GM21381 (cell line): ENCODE data around the gene KIAA0232.
"Not testable (repeated sequence)": the region's sequence is repeated elsewhere in the genome, so short reads cannot be mapped to it uniquely, and the experiment has no call there.

Source experiments
- ATAC-seq: cut with Tn5 transposase; IDR thresholded peaks from one replicate; pipeline ENCODE4 v1.9.1; 2021; ENCODE audit warnings: mild to moderate bottlenecking, moderate library complexity; ENCODE audit not compliant: unreplicated experiment

The KIAA0232 gene

DNA sequence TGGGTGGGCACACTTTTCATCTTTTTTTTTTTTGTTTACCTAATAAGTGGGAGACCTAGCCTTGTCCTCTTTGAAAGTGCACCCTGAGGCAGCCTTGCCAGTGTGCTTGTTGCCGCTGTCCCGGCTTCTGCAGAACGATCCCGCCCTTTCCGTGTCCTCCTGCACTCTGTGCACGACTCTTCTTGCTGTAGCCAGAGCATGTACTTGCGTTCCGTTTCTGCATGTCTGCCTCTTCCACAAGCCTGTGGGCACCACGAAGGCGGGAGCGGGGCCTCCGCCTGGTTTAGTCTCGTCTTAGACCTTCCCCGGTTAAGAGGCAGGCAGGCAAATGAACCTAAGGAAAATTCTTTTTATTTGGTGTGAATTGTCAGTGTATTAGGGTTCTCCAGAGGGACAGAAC is 94.5 kb downstream of the KIAA0232 start:
- ATAC-seq = no peak

- no peak for ATAC-seq
These were observed 96.0 kb downstream of the KIAA0232 start for GRCh38 chr4:6878451-6879059.

GRCh38 chr4:6880691-6881090 is 98.2 kb downstream of the KIAA0232 start:
- ATAC-seq = no peak

DNA sequence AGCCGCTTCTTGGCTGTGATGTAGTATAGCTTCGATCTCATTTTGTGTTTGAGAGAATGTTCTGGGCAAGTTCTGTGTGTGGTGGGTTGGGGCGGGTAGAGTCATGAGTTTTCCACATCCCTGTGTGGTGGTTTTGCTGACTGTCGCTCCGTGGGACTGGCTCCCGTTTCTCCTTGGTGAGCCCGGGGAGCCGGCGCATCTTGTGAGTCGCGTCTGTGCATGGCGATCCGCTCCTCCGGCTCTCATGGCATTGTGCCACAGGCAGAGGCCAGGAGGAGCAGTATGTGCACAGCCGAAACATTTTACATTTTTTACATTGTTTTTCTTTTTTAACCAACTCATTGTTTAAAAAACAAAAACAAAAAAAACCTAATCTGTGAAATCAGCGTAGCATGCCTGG is 99.4 kb downstream of the KIAA0232 start:
- ATAC-seq = no peak

DNA sequence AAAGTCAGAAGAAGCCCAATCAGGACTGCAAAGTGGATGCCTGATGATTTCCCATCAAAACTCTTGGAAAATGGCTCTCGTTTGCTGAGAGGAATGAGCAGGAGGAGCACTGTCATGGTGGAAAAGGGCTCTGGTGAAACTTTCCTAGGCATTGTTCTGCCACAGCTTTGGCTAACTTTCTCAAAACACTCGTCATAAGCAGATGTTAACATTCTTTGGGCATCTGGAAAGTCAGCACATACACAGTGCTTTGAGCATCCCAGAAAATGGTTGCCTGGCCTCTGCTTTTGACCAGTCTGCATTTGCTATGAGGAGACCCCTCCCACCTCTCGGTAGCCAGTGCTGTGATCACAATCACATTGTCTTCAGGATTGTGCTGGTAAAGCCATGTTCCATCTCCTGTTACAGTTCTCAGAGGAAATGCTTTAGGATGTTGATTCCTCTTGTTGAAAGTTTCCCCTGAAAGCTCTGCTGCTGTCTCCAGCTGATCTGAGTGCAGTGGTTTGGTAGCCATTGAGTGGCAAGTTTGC is 101.9 kb downstream of the KIAA0232 start:
- ATAC-seq = no peak

DNA sequence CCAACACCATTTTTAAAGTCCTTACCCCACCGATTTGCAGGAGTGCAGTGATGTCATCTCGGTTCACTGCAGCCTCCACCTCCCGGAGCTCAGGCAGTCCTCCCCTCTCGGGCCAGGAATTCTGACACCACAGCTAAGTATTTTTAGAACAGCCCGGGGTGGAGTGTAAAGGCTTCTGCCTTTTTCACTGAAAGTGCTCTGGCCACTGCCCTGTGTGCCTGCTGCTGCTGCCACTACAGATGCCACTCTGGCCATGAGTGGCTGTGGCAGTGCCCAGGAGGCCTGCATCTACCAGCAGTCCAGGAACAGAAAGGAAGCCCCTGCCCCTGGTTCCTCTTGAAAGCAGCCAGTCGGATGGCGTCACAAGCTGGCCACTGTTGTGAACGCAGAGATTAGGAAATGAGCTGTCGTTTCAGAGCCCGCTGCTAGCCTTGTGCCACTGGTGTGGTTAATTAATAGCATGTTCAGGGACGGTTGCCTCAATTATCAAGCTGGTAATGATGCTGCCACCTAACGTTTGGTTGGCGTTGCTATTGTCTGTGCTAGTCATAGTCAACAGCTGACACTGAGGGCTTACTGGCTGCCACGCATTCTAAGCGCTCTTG is 103.5 kb downstream of the KIAA0232 start:
- no peak for ATAC-seq

GRCh38 chr4:6886886-6887285 is 104.4 kb downstream of the KIAA0232 start:
- ATAC-seq = no peak

- no peak for ATAC-seq
These were observed 105.3 kb downstream of the KIAA0232 start for GRCh38 chr4:6887591-6888371.

DNA sequence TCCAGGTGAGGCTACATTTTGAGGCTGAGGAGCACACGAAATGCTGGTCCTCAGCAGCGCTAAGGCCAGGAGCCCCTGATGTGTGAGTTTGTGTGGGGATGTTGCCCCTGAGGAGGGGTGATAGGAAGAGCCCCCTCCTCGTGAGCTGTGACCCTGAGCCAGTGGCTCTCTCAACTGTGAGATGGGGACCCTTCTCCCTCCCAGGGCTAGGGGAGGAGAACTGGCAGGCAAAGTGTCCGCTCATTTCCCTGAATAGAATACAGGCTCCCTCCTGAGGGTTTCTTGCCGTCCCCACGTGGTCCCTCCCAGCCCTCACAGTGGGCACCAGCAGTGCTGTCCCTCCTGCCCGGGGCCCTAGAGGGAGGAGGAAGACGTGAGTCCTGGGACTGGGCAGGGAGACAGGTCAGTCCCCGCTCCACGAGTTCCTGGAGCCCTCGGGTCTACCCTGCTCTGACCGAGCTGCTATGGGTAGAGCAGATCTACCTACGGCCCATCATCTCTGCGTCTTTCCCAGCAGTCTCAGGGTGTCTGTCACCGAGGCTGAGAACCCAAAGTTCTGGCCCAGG is 106.1 kb downstream of the KIAA0232 start:
- no peak for ATAC-seq

- no peak for ATAC-seq
These were observed 106.7 kb downstream of the KIAA0232 start for GRCh38 chr4:6889101-6889735.

DNA sequence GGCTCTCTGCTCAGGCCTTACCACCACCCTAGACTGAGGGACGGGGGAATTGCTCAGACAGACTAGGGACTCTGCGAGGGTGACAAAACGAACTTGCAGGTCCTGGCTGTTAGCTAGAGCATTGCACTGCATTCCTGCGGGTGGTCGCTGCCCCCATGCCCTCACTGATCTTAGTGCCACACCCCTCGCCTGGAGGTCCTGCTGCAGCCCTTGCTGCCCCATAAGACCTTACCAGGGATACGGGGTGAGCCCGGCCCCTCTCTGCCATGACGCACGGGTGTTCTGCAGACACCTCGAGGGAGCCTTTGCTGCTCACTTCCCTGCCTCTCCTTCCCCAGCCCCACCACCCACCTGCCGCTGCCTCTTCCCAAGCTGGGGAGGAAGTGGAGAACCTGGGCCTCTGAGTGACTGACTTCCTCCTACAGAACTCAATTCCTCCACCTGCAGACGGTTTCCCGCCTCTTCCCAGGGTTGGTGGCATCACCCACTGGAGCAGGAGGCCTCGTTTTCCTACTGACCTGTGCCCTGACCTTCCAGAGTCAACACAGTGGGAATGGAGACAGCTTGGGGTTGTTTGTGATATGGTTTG is 107.3 kb downstream of the KIAA0232 start:
- ATAC-seq = no peak

DNA sequence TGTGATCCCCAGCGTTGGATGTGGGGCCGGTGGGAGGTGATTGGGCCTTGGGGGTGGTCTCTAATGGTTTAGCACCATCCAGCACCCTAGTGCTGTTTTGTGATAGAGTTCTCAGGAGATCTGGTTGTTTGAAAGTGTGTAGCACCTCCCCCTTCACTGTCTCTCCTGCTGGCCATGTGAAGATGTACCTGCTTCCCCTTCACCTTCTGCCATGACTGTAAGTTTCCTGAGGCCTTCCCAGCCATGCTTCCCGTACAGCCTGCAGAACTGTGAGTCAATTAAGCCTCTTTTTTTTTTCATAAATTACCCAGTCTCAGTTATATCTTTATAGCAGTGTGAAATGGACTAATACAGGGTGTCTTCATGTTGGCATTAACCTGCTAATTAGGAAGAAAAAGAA is 107.8 kb downstream of the KIAA0232 start:
- no peak for ATAC-seq

DNA sequence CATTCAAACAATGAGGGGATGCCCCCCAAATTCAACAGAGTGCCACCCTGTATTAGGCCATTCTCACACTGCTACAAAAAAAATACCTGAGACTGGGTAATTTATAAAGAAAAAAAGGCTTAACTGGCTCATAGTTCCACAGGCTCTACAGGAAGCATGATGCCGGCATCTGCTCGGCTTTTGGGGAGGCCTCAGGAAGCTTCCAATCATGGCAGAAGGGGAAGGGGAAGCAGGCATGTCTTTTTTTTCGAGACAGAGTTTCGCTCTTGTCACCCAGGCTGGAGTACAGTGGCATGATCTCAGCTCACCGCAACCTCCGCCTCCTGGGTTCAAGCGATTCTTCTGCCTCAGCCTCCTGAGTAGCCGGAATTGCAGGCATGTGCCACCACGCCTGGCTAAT is 108.4 kb downstream of the KIAA0232 start:
- not testable (repeated sequence) for ATAC-seq

DNA sequence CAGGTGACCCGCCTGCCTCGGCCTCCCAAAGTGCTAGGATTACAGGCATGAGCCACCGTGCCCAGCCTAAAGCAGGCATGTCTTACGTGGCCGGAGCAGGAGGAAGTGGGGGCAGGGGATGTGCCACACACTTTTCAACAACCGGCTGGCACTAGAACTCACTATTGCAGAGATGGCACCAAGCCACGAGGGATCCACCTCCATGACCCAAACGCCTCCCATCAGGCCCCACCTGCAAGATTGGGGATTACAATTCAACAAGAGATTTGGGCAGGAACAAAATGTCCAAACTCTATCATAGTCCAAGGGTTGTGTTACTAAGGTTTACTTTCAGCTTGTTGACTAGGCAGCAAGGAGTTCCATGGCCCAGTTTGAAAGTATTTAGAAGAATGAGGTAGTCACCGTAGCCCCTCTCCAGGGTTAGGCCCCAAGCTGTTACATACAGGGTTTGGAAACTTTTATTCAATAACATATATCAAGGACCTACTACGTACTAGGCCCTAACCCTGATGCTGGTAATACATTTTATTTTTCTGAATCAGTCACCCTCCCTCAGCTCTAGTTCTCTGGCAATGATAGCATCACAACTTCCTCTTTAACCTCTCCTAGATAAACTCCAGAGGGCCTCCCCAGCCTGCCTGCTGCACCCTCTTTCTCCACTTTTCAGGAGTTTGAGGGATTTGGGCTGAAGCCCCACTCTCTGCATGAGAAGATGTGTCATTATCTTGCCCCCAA is 109.1 kb downstream of the KIAA0232 start:
- ATAC-seq = no peak

GRCh38 chr4:6892190-6892908 is 109.8 kb downstream of the KIAA0232 start:
- ATAC-seq = no peak

DNA sequence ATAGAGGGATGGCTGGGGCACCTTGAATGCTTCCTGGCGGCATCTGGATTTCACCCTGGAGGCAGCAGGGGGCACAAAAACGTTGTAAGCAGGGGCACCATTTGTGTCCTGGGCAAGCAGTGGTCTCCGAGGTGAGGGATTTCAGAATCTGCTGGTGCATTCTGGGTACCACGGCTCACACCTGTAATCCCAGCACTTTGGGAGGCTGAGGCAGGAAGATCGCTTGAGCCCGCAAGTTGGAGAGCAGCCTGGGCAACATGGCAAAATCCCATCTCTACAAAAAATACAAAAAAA is 110.3 kb downstream of the KIAA0232 start:
- no peak for ATAC-seq

GRCh38 chr4:6893449-6894085 is 111.0 kb downstream of the KIAA0232 start:
- ATAC-seq = no peak

DNA sequence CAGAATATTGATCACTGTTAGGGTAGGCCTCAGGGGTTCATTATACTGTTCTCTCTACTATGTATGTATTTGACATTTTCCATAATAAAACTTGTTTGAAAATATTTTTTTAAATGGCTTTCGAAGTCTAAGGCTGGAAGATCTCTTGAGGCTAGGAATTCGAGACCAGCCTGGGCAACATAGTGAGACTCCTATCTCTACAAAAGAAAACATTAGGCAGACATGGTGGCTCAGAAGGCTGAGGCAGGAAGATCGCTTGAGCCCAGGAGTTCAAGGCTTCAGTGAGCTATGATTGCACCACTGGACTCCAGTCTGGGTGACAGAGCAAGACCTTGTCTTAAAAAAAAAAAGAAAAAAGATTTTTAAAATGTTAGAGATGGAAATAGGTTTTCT is 111.6 kb downstream of the KIAA0232 start:
- no peak for ATAC-seq
